Stimulated activated CD4-positive, alpha-beta T cell treated with anti-CD3 and anti-CD28 coated beads, Interleukin-4, amount 100 ng/mL, for 1 hour (primary cell): ENCODE measurements around the gene PERP.
"Not testable (repeated sequence)": the region's sequence is repeated elsewhere in the genome, so short reads cannot be mapped to it uniquely, and the experiment has no call there.

Experiments
- DNase-seq: peaks from one replicate; pipeline ENCODE4 v3.0.0-alpha.2; 2020

Gene PERP

DNA sequence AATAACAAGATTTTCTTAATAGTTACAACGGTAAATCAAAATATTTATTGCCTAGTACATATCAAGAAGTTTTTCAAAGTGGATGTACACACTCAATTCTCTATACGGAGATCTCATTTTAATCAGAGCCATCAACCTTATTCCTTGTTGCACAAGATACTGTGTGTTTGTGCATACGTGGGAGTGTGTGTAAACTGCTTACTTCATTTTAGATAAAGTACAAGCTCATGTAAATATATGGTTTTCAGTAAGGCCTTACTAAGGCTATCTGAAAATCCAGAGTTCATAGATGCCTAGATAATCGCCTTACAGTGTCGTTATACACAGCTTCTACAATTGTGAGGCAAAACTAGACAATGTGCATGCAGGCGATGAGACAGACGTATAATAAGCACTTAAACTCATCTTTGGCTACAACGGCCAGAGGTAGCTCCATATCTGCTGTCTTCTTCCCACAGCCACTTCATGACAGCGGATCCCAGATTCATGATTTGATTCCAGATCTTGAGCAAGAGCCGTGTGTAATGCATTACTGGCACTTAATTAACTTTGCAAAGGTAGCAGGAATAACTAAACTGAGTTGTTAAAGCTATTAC, 2.5 kb downstream of the PERP start:
- DNase-seq, result no peak

DNA sequence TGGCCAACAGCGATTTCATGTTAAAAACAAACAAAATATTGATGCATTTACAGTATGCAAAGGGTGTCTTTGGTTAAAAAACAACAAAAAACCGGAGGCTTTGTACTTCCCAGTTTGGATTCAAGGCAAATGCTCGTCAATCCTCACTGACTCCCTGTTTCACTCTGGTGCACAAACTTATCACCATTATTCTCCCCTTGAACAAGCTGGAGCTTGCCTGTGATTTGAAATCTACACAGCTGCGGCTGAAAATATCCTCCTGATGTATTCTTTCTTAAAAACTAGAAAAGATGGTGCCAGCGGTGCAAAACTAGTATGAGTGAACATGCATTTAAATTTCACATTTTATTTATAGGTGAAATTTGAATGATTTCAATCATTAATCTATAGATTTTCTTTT, 3.3 kb downstream of the PERP start:
- DNase-seq, result no peak

- DNase-seq, result no peak
Measured at GRCh38 chr6:138101946-138102731, 5.1 kb downstream of the PERP start.

GRCh38 chr6:138099832-138100231, 7.4 kb downstream of the PERP start:
- no peak for DNase-seq

DNA sequence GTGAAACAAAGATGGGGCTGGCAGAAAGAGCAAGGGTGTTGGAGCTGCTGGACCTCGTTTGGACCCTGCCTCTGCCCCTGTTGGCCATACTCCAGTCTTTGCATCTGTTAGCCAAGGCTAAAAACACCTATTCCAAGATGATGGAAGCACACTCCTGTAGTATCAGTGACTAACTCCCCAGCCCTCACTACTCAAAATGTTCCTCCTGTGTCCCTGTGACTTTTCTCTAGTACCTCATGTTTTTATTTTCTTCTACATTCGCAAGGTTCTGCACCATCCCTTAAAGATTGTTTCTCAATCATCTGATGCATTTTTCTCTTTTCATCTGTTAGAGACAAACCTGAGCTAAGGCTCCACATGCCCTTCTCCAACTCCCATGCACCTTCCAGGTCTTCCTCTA, 8.9 kb downstream of the PERP start:
- no peak for DNase-seq

GRCh38 chr6:138094260-138094659, 13.0 kb downstream of the PERP start:
- DNase-seq, result no peak

- no peak for DNase-seq
Measured at GRCh38 chr6:138093632-138094031, 13.6 kb downstream of the PERP start.

DNA sequence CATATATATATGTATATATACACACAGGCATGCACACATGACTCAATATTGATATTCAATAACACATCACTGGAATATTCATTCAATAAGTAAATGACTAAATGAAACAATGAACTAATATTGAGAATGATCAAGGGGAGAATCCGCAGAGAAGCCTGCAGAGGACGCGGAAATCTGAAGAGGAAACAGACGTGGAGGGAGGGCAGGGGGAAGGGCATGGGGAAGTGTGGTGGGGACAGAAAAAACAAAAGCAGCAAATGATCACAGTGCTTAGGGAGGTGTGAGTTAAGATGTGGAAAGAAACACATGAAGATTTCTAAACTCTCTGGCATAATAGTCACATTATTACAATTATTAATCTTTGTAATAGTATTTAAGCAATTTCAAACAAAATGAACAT, 14.5 kb downstream of the PERP start:
- DNase-seq, result no peak

- DNase-seq, result no peak
Measured at GRCh38 chr6:138089325-138089724, 17.9 kb downstream of the PERP start.

DNA sequence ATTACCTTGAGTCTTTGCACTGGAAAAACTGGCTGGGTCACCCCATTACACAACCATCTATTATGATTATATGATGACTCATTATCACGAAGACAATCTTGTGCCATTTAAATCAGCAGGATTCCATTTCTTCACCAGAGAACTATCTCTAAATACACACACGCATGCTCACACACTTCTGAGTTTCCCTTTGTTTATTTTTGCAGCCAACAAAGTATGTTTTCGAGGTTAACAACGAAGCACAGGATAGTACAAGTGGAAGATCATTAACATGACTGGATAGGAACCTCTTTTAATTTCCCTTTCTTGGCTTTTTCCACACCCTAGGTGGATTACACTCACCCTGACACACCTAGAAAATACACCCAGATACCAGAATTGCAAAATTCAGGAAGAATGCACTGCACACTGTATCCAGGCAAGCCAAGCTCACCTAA, 18.9 kb downstream of the PERP start:
- no peak for DNase-seq

DNA sequence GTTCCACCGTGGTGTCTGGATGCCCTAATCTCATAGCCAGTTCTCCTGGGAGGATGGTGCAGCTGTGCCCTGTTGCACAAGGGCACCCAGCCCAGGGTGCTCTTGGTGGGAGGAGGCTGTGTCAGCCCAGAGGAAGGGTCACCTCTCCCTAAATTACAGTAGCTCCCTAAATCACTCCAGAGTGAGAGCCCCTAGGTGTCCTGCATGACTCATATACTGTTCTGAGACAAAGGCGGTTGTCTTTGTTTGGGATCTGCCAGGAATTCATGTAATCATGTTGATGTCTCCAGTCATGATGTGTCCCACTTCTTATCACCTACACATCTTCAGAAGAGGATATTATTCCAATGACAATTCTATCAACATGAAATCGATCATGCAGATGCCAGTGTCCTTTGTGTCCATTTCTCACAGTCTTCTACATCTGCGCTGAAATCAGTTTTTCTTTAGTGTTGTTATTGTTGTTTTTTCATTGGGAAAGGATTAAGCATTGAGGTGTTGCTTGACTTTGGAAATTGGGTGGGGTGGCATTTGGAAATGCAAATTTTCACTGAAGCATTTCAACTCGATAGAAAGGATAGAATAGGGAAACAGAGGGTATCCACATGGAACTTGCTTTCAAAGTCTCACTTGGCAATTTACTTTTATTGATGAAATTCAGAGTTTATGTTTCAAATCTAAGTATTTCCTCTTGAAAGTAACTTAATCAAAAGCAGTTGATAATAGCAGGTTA, 19.5 kb downstream of the PERP start:
- no peak for DNase-seq

GRCh38 chr6:138086573-138087196, 20.5 kb downstream of the PERP start:
- no peak for DNase-seq

GRCh38 chr6:138085839-138086222, 21.4 kb downstream of the PERP start:
- no peak for DNase-seq

GRCh38 chr6:138084904-138085838, 22.0 kb downstream of the PERP start:
- no peak for DNase-seq

DNA sequence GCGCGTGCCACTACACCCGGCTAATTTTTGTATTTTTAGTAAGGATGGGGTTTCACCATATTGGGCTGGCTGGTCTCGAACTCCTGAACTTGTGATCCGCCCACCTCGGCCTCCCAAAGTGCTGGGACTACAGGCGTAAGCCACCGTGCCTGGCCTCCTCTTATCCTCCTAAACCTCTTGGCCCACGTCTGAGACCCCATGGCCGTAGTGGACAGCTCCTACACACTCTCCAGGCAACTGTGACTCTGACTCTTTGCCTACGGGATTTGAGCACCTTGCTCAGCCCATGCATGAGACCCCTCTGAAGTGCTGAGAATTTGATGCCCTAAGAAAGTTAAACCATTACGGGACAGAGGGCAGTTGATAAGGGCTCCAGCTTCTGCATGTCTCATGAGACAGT, 25.0 kb downstream of the PERP start:
- no peak for DNase-seq

DNA sequence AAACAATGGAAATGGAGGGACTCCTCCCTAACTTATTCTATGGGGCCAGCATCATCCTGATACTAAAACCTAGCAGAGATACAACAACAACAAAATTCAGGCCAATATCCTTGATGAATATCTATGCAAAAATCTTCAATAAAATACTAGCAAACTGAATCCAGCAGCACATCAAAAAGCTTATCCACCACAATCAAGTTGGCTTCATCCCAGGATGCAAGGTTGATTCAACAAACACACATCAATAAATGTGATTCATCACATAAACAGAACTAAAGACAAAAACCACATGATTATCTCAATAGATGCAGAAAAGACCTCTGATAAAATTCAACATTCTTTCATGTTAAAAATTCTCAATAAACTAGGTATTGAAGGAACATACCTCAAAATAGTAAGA, 27.7 kb downstream of the PERP start:
- not testable (repeated sequence) for DNase-seq

- no peak for DNase-seq
Measured at GRCh38 chr6:138078491-138078890, 28.7 kb downstream of the PERP start.

DNA sequence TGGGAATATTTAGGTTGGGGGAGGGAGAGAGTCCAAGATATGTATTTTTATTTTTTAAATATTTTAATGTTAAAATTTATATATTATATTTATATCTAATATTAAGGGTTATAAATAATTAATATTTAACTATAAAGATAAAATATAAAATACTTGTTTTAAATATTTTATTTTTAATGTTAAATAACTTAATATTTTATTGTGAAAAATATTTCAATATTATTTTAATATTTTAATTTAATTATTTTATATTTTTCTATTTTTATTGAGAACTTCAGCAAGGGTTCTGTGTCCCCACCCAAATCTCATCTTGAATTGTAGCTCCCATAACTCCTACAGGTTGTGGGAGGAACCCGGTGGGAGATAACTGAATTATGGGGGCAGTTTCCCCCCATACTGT, 34.0 kb downstream of the PERP start:
- DNase-seq, result no peak

GRCh38 chr6:138063726-138064125, 43.5 kb downstream of the PERP start:
- DNase-seq, result no peak

GRCh38 chr6:138054982-138055381, 52.2 kb downstream of the PERP start:
- no peak for DNase-seq

GRCh38 chr6:138052783-138053182, 54.4 kb downstream of the PERP start:
- no peak for DNase-seq

DNA sequence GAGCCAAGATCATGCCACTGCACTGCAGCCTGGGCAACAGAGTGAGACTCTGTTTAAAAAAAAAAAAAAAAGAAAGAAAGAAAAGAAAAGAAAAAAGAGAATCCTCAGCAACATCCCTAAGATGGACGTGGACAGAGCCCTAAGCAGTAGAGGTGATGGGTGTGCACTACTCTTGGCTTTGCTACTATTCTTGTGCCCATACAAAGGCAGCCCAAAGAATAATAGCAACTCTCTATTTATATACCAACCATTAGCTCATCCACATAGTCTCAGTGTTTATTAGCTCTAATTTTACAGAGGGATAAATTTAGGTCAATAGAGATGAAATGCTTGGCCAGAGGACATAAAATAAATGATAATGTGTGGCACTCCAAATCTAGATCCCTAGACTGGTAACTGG, 62.2 kb downstream of the PERP start:
- DNase-seq, result no peak

GRCh38 chr6:138044458-138044857, 62.8 kb downstream of the PERP start:
- DNase-seq, result no peak
